ENCODE measurements around the gene PTCH2. TPM values are rescaled to one million over a fixed set of nuclear protein-coding genes. Genes with fewer than 3 reads are reported as not detected.

The PTCH2 gene
- total RNA-seq, 5 donors from 2014 or later (not counting 1 experiment from before 2014, with no cell fraction given): 0.89 to 2.3 (median 1.3) TPM

- Histone ChIP-seq H3K4me1 (ENCODE audit: control insufficient read depth in 1 of 2, extremely low read depth in 1 of 2, insufficient read depth in 2 of 2, low read length in 2 of 2) (no peaks in the 10 kb centered on the region), H3K27me3 (replicated peaks in 1 of 2; ENCODE audit: control insufficient read depth in 2 of 2, extremely low read depth in 1 of 2, insufficient read depth in 2 of 2, low read length in 1 of 2) (no peaks in the 10 kb centered on the region), H3K36me3 (ENCODE audit: control insufficient read depth in 2 of 2, extremely low read depth in 1 of 2, insufficient read depth in 1 of 2, low read length in 1 of 2) (peaks cover 0 to 23% of the 10 kb centered on the region in 2 donors), H3K4me3 (ENCODE audit: control insufficient read depth in 1 of 2, extremely low read depth in 1 of 2, low read length in 1 of 2) (no peak overlapping the region), H3K9me3 (no peaks in the 10 kb centered on the region), H3K27ac (ENCODE audit: low read length) (no peak overlapping the region)
- ATAC-seq (replicated peaks in 1 of 4) (no peak), DNase-seq (no peak)
- Mint-ChIP-seq H3K36me3 (peaks cover 45% of the 10 kb centered on the region), H3K9me3 (no peaks in the 10 kb centered on the region), H3K4me1 (no peaks in the 10 kb centered on the region), H3K4me3 (no peak overlapping the region), H3K27me3 (no peaks in the 10 kb centered on the region), H3K27ac (no peak overlapping the region)
- WGBS (ENCODE audit: insufficient coverage): 100% methylated on average over 2 of the region's 4 CpGs
- ChIA-PET POLR2A (no interaction called here), CTCF (no interaction called here)
Measured at GRCh38 chr1:44870096-44870495, 27.0 kb upstream of the PTCH2 start.

- WGBS (ENCODE audit: insufficient coverage): no CpG with 5 or more reads among the region's 10 CpGs
- Histone ChIP-seq H3K4me1 (ENCODE audit: control insufficient read depth in 1 of 2, extremely low read depth in 1 of 2, insufficient read depth in 2 of 2, low read length in 2 of 2) (no peaks in the 10 kb centered on the region), H3K36me3 (ENCODE audit: control insufficient read depth in 2 of 2, extremely low read depth in 1 of 2, insufficient read depth in 1 of 2, low read length in 1 of 2) (peaks cover 2 to 14% of the 10 kb centered on the region in 2 donors), H3K4me3 (ENCODE audit: control insufficient read depth in 1 of 2, extremely low read depth in 1 of 2, low read length in 1 of 2) (no peak overlapping the region), H3K27me3 (replicated peaks in 1 of 2; ENCODE audit: control insufficient read depth in 2 of 2, extremely low read depth in 1 of 2, insufficient read depth in 2 of 2, low read length in 1 of 2) (no peaks in the 10 kb centered on the region), H3K9me3 (no peaks in the 10 kb centered on the region), H3K27ac (ENCODE audit: low read length) (no peak overlapping the region)
- Mint-ChIP-seq H3K4me1 (no peaks in the 10 kb centered on the region), H3K27ac (no peak overlapping the region), H3K36me3 (peaks cover 30% of the 10 kb centered on the region), H3K27me3 (no peaks in the 10 kb centered on the region), H3K4me3 (no peak overlapping the region), H3K9me3 (no peaks in the 10 kb centered on the region)
- ChIA-PET POLR2A (no interaction called here), CTCF (interaction anchor here in 1 of 2 donors (0.7 kb wide), 1 partner anchor 602 kb away, joined by 3 read pairs; no protein-coding TSS in a partner anchor)
- no peak for DNase-seq
- no peak for ATAC-seq (replicated peaks in 1 of 4)
Measured at GRCh38 chr1:44867801-44868200, 24.7 kb upstream of the PTCH2 start.

- ATAC-seq (replicated peaks in 1 of 4): no peak
Measured at GRCh38 chr1:44862829-44863401, 19.9 kb upstream of the PTCH2 start.

GRCh38 chr1:44860891-44861425 is 17.9 kb upstream of the PTCH2 start:
- peaks cover 23% of the 10 kb centered on the region for H3K36me3 Mint-ChIP-seq
- no peak for ATAC-seq (replicated peaks in 1 of 4)
- peaks cover 2 to 8% of the 10 kb centered on the region in 2 donors for H3K36me3 ChIP-seq (ENCODE audit: control insufficient read depth in 2 of 2, extremely low read depth in 1 of 2, insufficient read depth in 1 of 2, low read length in 1 of 2)
- H3K4me3 Mint-ChIP-seq: no peak overlapping the region
- ChIA-PET POLR2A (no interaction called here), CTCF (interaction anchor here in 1 of 2 donors (0.6 kb wide), 1 partner anchor 155 kb away, joined by 3 read pairs; no protein-coding TSS in a partner anchor)
- no peaks in the 10 kb centered on the region for H3K9me3 Mint-ChIP-seq
- no peak for DNase-seq
- H3K27ac Mint-ChIP-seq: no peak overlapping the region
- H3K4me1 ChIP-seq (ENCODE audit: control insufficient read depth in 1 of 2, extremely low read depth in 1 of 2, insufficient read depth in 2 of 2, low read length in 2 of 2): no peaks in the 10 kb centered on the region
- peaks cover 0 to 5% (median 0%) of the 10 kb centered on the region in 3 donors for H3K4me1 Mint-ChIP-seq
- no peak overlapping the region for H3K4me3 ChIP-seq (ENCODE audit: control insufficient read depth in 1 of 2, extremely low read depth in 1 of 2, low read length in 1 of 2)
- no peak overlapping the region for H3K27ac ChIP-seq (ENCODE audit: low read length)
- no peaks in the 10 kb centered on the region for H3K27me3 ChIP-seq (replicated peaks in 1 of 2; ENCODE audit: control insufficient read depth in 2 of 2, extremely low read depth in 1 of 2, insufficient read depth in 2 of 2, low read length in 1 of 2)
- no peaks in the 10 kb centered on the region for H3K9me3 ChIP-seq
- no peaks in the 10 kb centered on the region for H3K27me3 Mint-ChIP-seq
- WGBS (ENCODE audit: insufficient coverage): no CpG with 5 or more reads among the region's 1 CpG

More at GRCh38 chr1:44862829-44863401, 19.9 kb upstream of the PTCH2 start:
- Histone ChIP-seq H3K36me3 (ENCODE audit: control insufficient read depth in 2 of 2, extremely low read depth in 1 of 2, insufficient read depth in 1 of 2, low read length in 1 of 2) (peaks cover 2% of the 10 kb centered on the region in 2 donors), H3K4me3 (ENCODE audit: control insufficient read depth in 1 of 2, extremely low read depth in 1 of 2, low read length in 1 of 2) (no peak overlapping the region), H3K27me3 (replicated peaks in 1 of 2; ENCODE audit: control insufficient read depth in 2 of 2, extremely low read depth in 1 of 2, insufficient read depth in 2 of 2, low read length in 1 of 2) (no peaks in the 10 kb centered on the region), H3K4me1 (ENCODE audit: control insufficient read depth in 1 of 2, extremely low read depth in 1 of 2, insufficient read depth in 2 of 2, low read length in 2 of 2) (no peaks in the 10 kb centered on the region), H3K27ac (ENCODE audit: low read length) (no peak overlapping the region), H3K9me3 (no peaks in the 10 kb centered on the region)
- H3K36me3 Mint-ChIP-seq: peaks cover 18% of the 10 kb centered on the region
- WGBS (ENCODE audit: insufficient coverage): no CpG with 5 or more reads among the region's 5 CpGs
- H3K27ac Mint-ChIP-seq: no peak overlapping the region
- H3K4me3 Mint-ChIP-seq: no peak overlapping the region
- peaks cover 0 to 5% (median 0%) of the 10 kb centered on the region in 3 donors for H3K4me1 Mint-ChIP-seq
- DNase-seq: no peak
- H3K27me3 Mint-ChIP-seq: no peaks in the 10 kb centered on the region
- ChIA-PET POLR2A (no interaction called here), CTCF (no interaction called here)
- H3K9me3 Mint-ChIP-seq: no peaks in the 10 kb centered on the region

GRCh38 chr1:44860331-44860730 is 17.3 kb upstream of the PTCH2 start:
- no peak overlapping the region for H3K27ac Mint-ChIP-seq
- peaks cover 26% of the 10 kb centered on the region for H3K36me3 Mint-ChIP-seq
- no peak for ATAC-seq (replicated peaks in 1 of 4)

GRCh38 chr1:44857446-44857845 is 14.4 kb upstream of the PTCH2 start:
- no peaks in the 10 kb centered on the region for H3K4me1 ChIP-seq (ENCODE audit: control insufficient read depth in 1 of 2, extremely low read depth in 1 of 2, insufficient read depth in 2 of 2, low read length in 2 of 2)
- no peak overlapping the region for H3K4me3 ChIP-seq (ENCODE audit: control insufficient read depth in 1 of 2, extremely low read depth in 1 of 2, low read length in 1 of 2)
- ChIA-PET CTCF (no interaction called here), POLR2A (no interaction called here)
- Mint-ChIP-seq H3K9me3 (no peaks in the 10 kb centered on the region), H3K4me1 (peaks cover 0 to 5% (median 0%) of the 10 kb centered on the region in 3 donors), H3K27ac (no peak overlapping the region), H3K36me3 (peaks cover 37% of the 10 kb centered on the region), H3K27me3 (no peaks in the 10 kb centered on the region), H3K4me3 (no peak overlapping the region)
- no peaks in the 10 kb centered on the region for H3K27me3 ChIP-seq (replicated peaks in 1 of 2; ENCODE audit: control insufficient read depth in 2 of 2, extremely low read depth in 1 of 2, insufficient read depth in 2 of 2, low read length in 1 of 2)
- no peak for ATAC-seq (replicated peaks in 1 of 4)
- no peak overlapping the region for H3K27ac ChIP-seq (ENCODE audit: low read length)
- WGBS (ENCODE audit: insufficient coverage): 100% methylated on average over 2 of the region's 7 CpGs
- H3K9me3 ChIP-seq: no peaks in the 10 kb centered on the region
- peaks cover 0 to 14% of the 10 kb centered on the region in 2 donors for H3K36me3 ChIP-seq (ENCODE audit: control insufficient read depth in 2 of 2, extremely low read depth in 1 of 2, insufficient read depth in 1 of 2, low read length in 1 of 2)
- DNase-seq: no peak

More at GRCh38 chr1:44860331-44860730, 17.3 kb upstream of the PTCH2 start:
- POLR2A ChIA-PET: no interaction called here
- no peaks in the 10 kb centered on the region for H3K4me1 ChIP-seq (ENCODE audit: control insufficient read depth in 1 of 2, extremely low read depth in 1 of 2, insufficient read depth in 2 of 2, low read length in 2 of 2)
- H3K4me3 ChIP-seq (ENCODE audit: control insufficient read depth in 1 of 2, extremely low read depth in 1 of 2, low read length in 1 of 2): no peak overlapping the region
- Mint-ChIP-seq H3K4me3 (no peak overlapping the region), H3K27me3 (no peaks in the 10 kb centered on the region), H3K9me3 (no peaks in the 10 kb centered on the region), H3K4me1 (peaks cover 0 to 5% (median 0%) of the 10 kb centered on the region in 3 donors)
- no peak for DNase-seq
- no peaks in the 10 kb centered on the region for H3K27me3 ChIP-seq (replicated peaks in 1 of 2; ENCODE audit: control insufficient read depth in 2 of 2, extremely low read depth in 1 of 2, insufficient read depth in 2 of 2, low read length in 1 of 2)
- no peaks in the 10 kb centered on the region for H3K9me3 ChIP-seq
- H3K36me3 ChIP-seq (ENCODE audit: control insufficient read depth in 2 of 2, extremely low read depth in 1 of 2, insufficient read depth in 1 of 2, low read length in 1 of 2): peaks cover 2 to 10% of the 10 kb centered on the region in 2 donors
- H3K27ac ChIP-seq (ENCODE audit: low read length): no peak overlapping the region
- no CpG with 5 or more reads among the region's 1 CpG for WGBS (ENCODE audit: insufficient coverage)
- CTCF ChIA-PET: no interaction called here
